ENCODE measurements around the gene CTU2. TPM values are rescaled to one million over a fixed set of nuclear protein-coding genes. Genes with fewer than 3 reads are reported as not detected.

The CTU2 gene
- total and polyA plus RNA-seq, 2 of the 4 experiments (the other 2 are of a cell fraction) = 12.9 to 18.4 TPM

- no peak overlapping the region for H4K91ac ChIP-seq (ENCODE audit: insufficient read depth, low read depth, low read length)
- peaks cover 15% of the 10 kb centered on the region for H3K9me1 ChIP-seq (ENCODE audit: insufficient read depth, low read length)
- intact Hi-C loops (cut with micrococcal nuclease) = no loop called here
- no CpG with 5 or more reads among the region's 13 CpGs for WGBS, 2 experiments (ENCODE audit: extremely low coverage in 2 of 2, insufficient read length in 1 of 2)
- in situ Hi-C loops (cut with MboI; ENCODE audit: low sequenced_read_pairs) = no loop called here
- no peak overlapping the region for H2AFZ ChIP-seq (replicated peaks; ENCODE audit: low read length, poor library complexity)
- CTCF ChIA-PET = interaction anchor here (1.0 kb wide), 1 partner anchor 16 kb away, joined by 5 read pairs; no protein-coding TSS in a partner anchor
- no peak overlapping the region for H2BK20ac ChIP-seq (ENCODE audit: low read depth, low read length)
- H3K4ac ChIP-seq (ENCODE audit: low read depth, low read length) = no peak overlapping the region
- no peak overlapping the region for H3K27ac ChIP-seq (ENCODE audit: insufficient read depth, low read length)
- H4K20me1 ChIP-seq (ENCODE audit: insufficient read depth, low read length) = peaks cover 84% of the 10 kb centered on the region
- no peak overlapping the region for H2BK15ac ChIP-seq (ENCODE audit: low read depth, low read length)
- no peak overlapping the region for H3K56ac ChIP-seq (ENCODE audit: extremely low read depth, insufficient read depth, low read length)
- no peak overlapping the region for H2AK9ac ChIP-seq (replicated peaks; ENCODE audit: low read depth, low read length, poor library complexity)
- no peak overlapping the region for H2BK5ac ChIP-seq (ENCODE audit: low read depth, low read length, poor library complexity, severe bottlenecking)
- H3K27me3 ChIP-seq (ENCODE audit: control insufficient read depth, insufficient read depth, low read length) = no peaks in the 10 kb centered on the region
- no peak overlapping the region for H3K4me3 ChIP-seq (ENCODE audit: insufficient read depth, low read depth, low read length)
- H4K5ac ChIP-seq (ENCODE audit: low read depth, low read length) = 0 out of 2 replicates have a peak overlapping the region, but pooled peaks have one; percentile 15
- H3K9ac ChIP-seq (ENCODE audit: low read depth, low read length) = no peak overlapping the region
- no peak overlapping the region for H2AK5ac ChIP-seq (ENCODE audit: low read depth, low read length)
- no peak for DNase-seq
- POLR2A ChIA-PET (ENCODE audit: unreplicated experiment) = no interaction called here
- no peak overlapping the region for H3K18ac ChIP-seq (ENCODE audit: low read depth, low read length)
- no peak overlapping the region for H3K14ac ChIP-seq (replicated peaks; ENCODE audit: low read depth, low read length)
- dilution Hi-C loops (cut with HindIII; ENCODE audit: low sequenced_read_pairs, unreplicated experiment) = no loop called here
- ATAC-seq (ENCODE audit: low read depth) = no peak
- H3K36me3 ChIP-seq (ENCODE audit: control insufficient read depth, insufficient read depth, low read length) = peaks cover 6% of the 10 kb centered on the region; the same call in 1 of the 2 replicates
- TF ChIP-seq CEBPB (IDR thresholded peaks at IDR 0.05; ENCODE audit: low read depth, low read length) = no peak
- TF ChIP-seq NFE2L2 (IDR thresholded peaks at IDR 0.05; ENCODE audit: low read depth, low read length) = no peak
- TF ChIP-seq, protein P1, sequence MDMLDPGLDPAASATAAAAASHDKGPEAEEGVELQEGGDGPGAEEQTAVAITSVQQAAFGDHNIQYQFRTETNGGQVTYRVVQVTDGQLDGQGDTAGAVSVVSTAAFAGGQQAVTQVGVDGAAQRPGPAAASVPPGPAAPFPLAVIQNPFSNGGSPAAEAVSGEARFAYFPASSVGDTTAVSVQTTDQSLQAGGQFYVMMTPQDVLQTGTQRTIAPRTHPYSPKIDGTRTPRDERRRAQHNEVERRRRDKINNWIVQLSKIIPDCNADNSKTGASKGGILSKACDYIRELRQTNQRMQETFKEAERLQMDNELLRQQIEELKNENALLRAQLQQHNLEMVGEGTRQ (IDR thresholded peaks at IDR 0.05; ENCODE audit: low read depth, low read length) = no peak
- TF ChIP-seq MAZ (IDR thresholded peaks at IDR 0.05; ENCODE audit: borderline replicate concordance, low read depth, low read length) = no peak
- no peak for TF ChIP-seq POLR2A (IDR thresholded peaks at IDR 0.05; ENCODE audit: low read depth, low read length)
- no peak for TF ChIP-seq RFX5 (IDR thresholded peaks at IDR 0.05; ENCODE audit: low read depth, low read length)
- no peak for TF ChIP-seq SMC3 (IDR thresholded peaks at IDR 0.05; ENCODE audit: low read depth, low read length)
- TF ChIP-seq CHD1 (IDR thresholded peaks at IDR 0.05; ENCODE audit: low read depth, low read length) = no peak
- TF ChIP-seq FOS (IDR thresholded peaks at IDR 0.05; ENCODE audit: low read depth, low read length) = no peak
- TF ChIP-seq MXI1 (IDR thresholded peaks at IDR 0.05; ENCODE audit: borderline replicate concordance, low read depth, low read length) = no peak
- no peak for TF ChIP-seq RCOR1 (IDR thresholded peaks at IDR 0.05; ENCODE audit: insufficient replicate concordance, low read length)
- TF ChIP-seq MAFK (IDR thresholded peaks at IDR 0.05; ENCODE audit: low read depth, low read length) = no peak
- TF ChIP-seq RAD21 (IDR thresholded peaks at IDR 0.05; ENCODE audit: low read length) = no peak
- no peak for TF ChIP-seq BHLHE40 (IDR thresholded peaks at IDR 0.05; ENCODE audit: low read depth, low read length)
- no peak for TF ChIP-seq CTCF (conservative IDR thresholded peaks at IDR 0.05; ENCODE audit: low read depth, low read length)
- no peak for TF ChIP-seq ELK1 (IDR thresholded peaks at IDR 0.05; ENCODE audit: borderline replicate concordance, low read depth, low read length)
- H4K8ac ChIP-seq (ENCODE audit: low read depth in 2 of 2, low read length in 2 of 2) = no peak overlapping the region
- H3K79me1 ChIP-seq (ENCODE audit: low read depth in 1 of 2, low read length in 2 of 2) = peaks cover 14 to 80% of the 10 kb centered on the region in 2 experiments
- peaks cover 16% of the 10 kb centered on the region for H3K4me1 ChIP-seq (ENCODE audit: control insufficient read depth, insufficient read depth, low read length)
- H2BK120ac ChIP-seq (ENCODE audit: low read depth, low read length) = no peak overlapping the region
- H3K9me3 ChIP-seq (ENCODE audit: control insufficient read depth, insufficient read depth, low read length) = no peaks in the 10 kb centered on the region
- BruUV-seq (replicated peaks) = no TSS peak
- H3K23ac ChIP-seq (ENCODE audit: low read depth, low read length) = no peak overlapping the region
- no peak overlapping the region for H3K4me2 ChIP-seq (ENCODE audit: low read depth, low read length)
Measured at GRCh38 chr16:88753191-88753590, 46.9 kb downstream of the CTU2 start.

Measured in IMR-90 (cell line).